ENCODE data around the gene KCNQ5.

KCNQ5 gene

GRCh38 chr6:73004231-73004630 lies 382.4 kb downstream of the KCNQ5 start:
- Histone ChIP-seq H3K27me3 (ENCODE audit: insufficient read depth, low read depth) (no peaks in the 10 kb centered on the region), H3K4me1 (ENCODE audit: low read depth, poor library complexity, severe bottlenecking) (no peaks in the 10 kb centered on the region), H3K9ac (no peak overlapping the region), H3K4me3 (IDR thresholded peaks at IDR 0.05; ENCODE audit: insufficient read depth, low read depth, low read length) (no peak overlapping the region), H2AFZ (ENCODE audit: low read depth) (no peak overlapping the region), H3K4me2 (no peak overlapping the region), H3K36me3 (ENCODE audit: insufficient read depth) (no peaks in the 10 kb centered on the region), H3K27ac (no peak overlapping the region), H3K79me2 (ENCODE audit: insufficient read depth, low read depth) (no peaks in the 10 kb centered on the region), H4K20me1 (ENCODE audit: insufficient read depth) (no peaks in the 10 kb centered on the region)
- no peak for TF ChIP-seq CTCF (conservative IDR thresholded peaks at IDR 0.05; ENCODE audit: low read depth, low read length)

- no peaks in the 10 kb centered on the region for H3K4me1 ChIP-seq (ENCODE audit: low read depth, poor library complexity, severe bottlenecking)
- no peak overlapping the region for H3K9ac ChIP-seq
- no peaks in the 10 kb centered on the region for H3K27me3 ChIP-seq (ENCODE audit: insufficient read depth, low read depth)
- no peaks in the 10 kb centered on the region for H3K36me3 ChIP-seq (ENCODE audit: insufficient read depth)
- no peaks in the 10 kb centered on the region for H3K79me2 ChIP-seq (ENCODE audit: insufficient read depth, low read depth)
- no peak overlapping the region for H3K4me3 ChIP-seq (IDR thresholded peaks at IDR 0.05; ENCODE audit: insufficient read depth, low read depth, low read length)
- no peak for TF ChIP-seq CTCF (conservative IDR thresholded peaks at IDR 0.05; ENCODE audit: low read depth, low read length)
- H4K20me1 ChIP-seq (ENCODE audit: insufficient read depth): no peaks in the 10 kb centered on the region
- no peak overlapping the region for H2AFZ ChIP-seq (ENCODE audit: low read depth)
- no peak overlapping the region for H3K4me2 ChIP-seq
- H3K27ac ChIP-seq: no peak overlapping the region
These were observed 383.0 kb downstream of the KCNQ5 start for GRCh38 chr6:73004861-73005260.

- H3K79me2 ChIP-seq (ENCODE audit: insufficient read depth, low read depth): no peaks in the 10 kb centered on the region
- H3K4me2 ChIP-seq: no peak overlapping the region
- no peak overlapping the region for H3K4me3 ChIP-seq (IDR thresholded peaks at IDR 0.05; ENCODE audit: insufficient read depth, low read depth, low read length)
- H4K20me1 ChIP-seq (ENCODE audit: insufficient read depth): no peaks in the 10 kb centered on the region
- no peaks in the 10 kb centered on the region for H3K27me3 ChIP-seq (ENCODE audit: insufficient read depth, low read depth)
- TF ChIP-seq CTCF (conservative IDR thresholded peaks at IDR 0.05; ENCODE audit: low read depth, low read length): no peak
- no peak overlapping the region for H3K27ac ChIP-seq
- H3K4me1 ChIP-seq (ENCODE audit: low read depth, poor library complexity, severe bottlenecking): no peaks in the 10 kb centered on the region
- H2AFZ ChIP-seq (ENCODE audit: low read depth): no peak overlapping the region
- H3K9ac ChIP-seq: no peak overlapping the region
- no peaks in the 10 kb centered on the region for H3K36me3 ChIP-seq (ENCODE audit: insufficient read depth)
These were observed 384.3 kb downstream of the KCNQ5 start for GRCh38 chr6:73006146-73006545.

- Histone ChIP-seq H3K4me1 (ENCODE audit: low read depth, poor library complexity, severe bottlenecking) (no peaks in the 10 kb centered on the region), H3K79me2 (ENCODE audit: insufficient read depth, low read depth) (no peaks in the 10 kb centered on the region), H4K20me1 (ENCODE audit: insufficient read depth) (no peaks in the 10 kb centered on the region), H3K9ac (no peak overlapping the region), H3K4me2 (no peak overlapping the region), H2AFZ (ENCODE audit: low read depth) (no peak overlapping the region), H3K27me3 (ENCODE audit: insufficient read depth, low read depth) (no peaks in the 10 kb centered on the region), H3K36me3 (ENCODE audit: insufficient read depth) (no peaks in the 10 kb centered on the region), H3K27ac (no peak overlapping the region), H3K4me3 (IDR thresholded peaks at IDR 0.05; ENCODE audit: insufficient read depth, low read depth, low read length) (no peak overlapping the region)
- TF ChIP-seq CTCF (conservative IDR thresholded peaks at IDR 0.05; ENCODE audit: low read depth, low read length): no peak
These were observed 390.1 kb downstream of the KCNQ5 start for GRCh38 chr6:73011945-73012344.
